ENCODE measurements around the gene RYR1. TPM values are rescaled to one million over a fixed set of nuclear protein-coding genes. Genes with fewer than 3 reads are reported as not detected.

RYR1 gene
- total RNA-seq, 6 experiments from 2014 or later = 0.12 to 1.1 (median 0.49) TPM

DNA sequence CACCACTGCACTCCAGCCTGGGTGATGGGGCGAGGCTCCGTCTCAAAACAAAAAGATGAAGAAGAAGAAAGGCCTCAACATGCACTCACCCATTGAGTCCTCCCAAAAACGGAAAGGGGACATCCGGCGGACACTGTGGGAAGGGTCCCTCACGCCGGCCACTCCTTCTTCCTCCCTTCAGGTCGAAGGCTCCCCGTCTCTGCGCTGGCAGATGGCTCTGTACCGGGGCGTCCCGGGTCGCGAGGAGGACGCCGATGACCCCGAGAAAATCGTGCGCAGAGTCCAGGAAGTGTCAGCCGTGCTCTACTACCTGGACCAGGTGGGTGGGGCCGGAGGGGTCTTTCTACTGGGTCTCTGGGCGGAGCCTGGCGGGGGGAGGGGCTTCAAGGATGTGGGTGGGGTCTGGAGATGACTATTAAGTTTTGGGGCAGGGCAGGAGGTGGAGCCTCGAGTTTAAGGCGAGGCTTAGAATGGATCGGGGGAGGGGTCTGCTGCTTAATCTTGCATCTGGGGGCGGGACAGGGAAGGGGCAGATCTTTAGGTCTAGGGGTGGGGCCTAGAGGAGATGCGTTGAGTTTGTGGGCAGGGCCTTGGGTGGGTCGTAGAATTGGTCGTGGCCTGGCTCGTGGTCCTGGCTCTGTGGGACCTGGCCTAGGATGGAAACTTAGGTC, 94.1 kb downstream of the RYR1 start:
- Histone ChIP-seq H3K27me3 (no peaks in the 10 kb centered on the region), H3K9me3 (no peaks in the 10 kb centered on the region), H3K4me1 (no peaks in the 10 kb centered on the region), H3K36me3 (no peaks in the 10 kb centered on the region), H3K27ac (no peak overlapping the region), H3K4me3 (no peak overlapping the region)
- intact Hi-C loops (cut with DNase I) = no loop called here
- TF ChIP-seq, protein P1, sequence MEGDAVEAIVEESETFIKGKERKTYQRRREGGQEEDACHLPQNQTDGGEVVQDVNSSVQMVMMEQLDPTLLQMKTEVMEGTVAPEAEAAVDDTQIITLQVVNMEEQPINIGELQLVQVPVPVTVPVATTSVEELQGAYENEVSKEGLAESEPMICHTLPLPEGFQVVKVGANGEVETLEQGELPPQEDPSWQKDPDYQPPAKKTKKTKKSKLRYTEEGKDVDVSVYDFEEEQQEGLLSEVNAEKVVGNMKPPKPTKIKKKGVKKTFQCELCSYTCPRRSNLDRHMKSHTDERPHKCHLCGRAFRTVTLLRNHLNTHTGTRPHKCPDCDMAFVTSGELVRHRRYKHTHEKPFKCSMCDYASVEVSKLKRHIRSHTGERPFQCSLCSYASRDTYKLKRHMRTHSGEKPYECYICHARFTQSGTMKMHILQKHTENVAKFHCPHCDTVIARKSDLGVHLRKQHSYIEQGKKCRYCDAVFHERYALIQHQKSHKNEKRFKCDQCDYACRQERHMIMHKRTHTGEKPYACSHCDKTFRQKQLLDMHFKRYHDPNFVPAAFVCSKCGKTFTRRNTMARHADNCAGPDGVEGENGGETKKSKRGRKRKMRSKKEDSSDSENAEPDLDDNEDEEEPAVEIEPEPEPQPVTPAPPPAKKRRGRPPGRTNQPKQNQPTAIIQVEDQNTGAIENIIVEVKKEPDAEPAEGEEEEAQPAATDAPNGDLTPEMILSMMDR (IDR thresholded peaks at IDR 0.05) = no peak
- no peak for TF ChIP-seq POLR2A (IDR thresholded peaks at IDR 0.05)
- WGBS (ENCODE audit: insufficient coverage, low coverage, low lambda C conversion rate, missing lambda C conversion rate) = 50% methylated on average over 17 of the region's 32 CpGs
- no peak for DNase-seq
- no peak for ATAC-seq

DNA sequence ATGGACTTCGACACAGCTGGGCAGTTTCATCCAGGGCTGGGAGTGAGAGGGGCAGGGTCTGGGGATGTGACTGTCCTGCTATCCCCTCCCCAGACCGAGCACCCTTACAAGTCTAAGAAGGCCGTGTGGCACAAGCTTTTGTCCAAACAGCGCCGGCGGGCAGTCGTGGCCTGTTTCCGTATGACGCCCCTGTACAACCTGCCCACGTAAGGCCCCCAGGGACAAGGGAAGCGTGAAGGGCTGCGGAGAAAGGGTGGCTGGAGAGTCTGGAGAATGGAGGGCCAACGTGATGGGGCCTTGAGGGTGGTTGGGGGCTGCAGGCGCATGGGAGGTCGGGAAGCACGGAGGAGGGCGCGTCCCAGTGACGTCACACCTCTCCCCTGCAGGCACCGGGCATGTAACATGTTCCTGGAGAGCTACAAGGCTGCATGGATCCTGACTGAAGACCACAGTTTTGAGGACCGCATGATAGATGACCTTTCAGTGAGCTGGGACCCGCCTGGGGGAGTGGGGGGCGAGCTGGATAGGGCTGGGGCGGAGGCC, 94.8 kb downstream of the RYR1 start:
- intact Hi-C loops (cut with DNase I) = no loop called here
- Histone ChIP-seq H3K36me3 (no peaks in the 10 kb centered on the region), H3K4me3 (no peak overlapping the region), H3K27me3 (no peaks in the 10 kb centered on the region), H3K4me1 (no peaks in the 10 kb centered on the region), H3K27ac (no peak overlapping the region), H3K9me3 (no peaks in the 10 kb centered on the region)
- no peak for ATAC-seq
- TF ChIP-seq POLR2A (IDR thresholded peaks at IDR 0.05) = no peak
- TF ChIP-seq, protein P1 (IDR thresholded peaks at IDR 0.05) = no peak
- WGBS (ENCODE audit: insufficient coverage, low coverage, low lambda C conversion rate, missing lambda C conversion rate) = 58% methylated on average over 5 of the region's 24 CpGs
- DNase-seq = no peak

DNA sequence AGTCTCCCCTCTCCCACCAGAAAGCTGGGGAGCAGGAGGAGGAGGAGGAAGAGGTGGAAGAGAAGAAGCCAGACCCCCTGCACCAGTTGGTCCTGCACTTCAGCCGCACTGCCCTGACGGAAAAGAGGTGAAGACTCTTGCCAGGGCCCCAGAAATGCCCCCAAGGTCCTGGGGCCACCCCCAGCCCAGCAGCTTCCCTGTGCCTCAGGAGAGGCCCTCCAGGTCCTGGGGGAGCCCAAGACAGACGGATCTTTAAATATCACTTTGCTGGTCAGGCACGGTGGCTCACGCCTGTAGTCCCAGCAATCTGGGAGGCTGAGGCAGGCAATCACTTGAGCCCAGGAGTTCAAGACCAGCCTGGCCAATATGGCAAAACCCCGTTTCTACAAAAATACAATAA, 95.4 kb downstream of the RYR1 start:
- Histone ChIP-seq H3K4me1 (no peaks in the 10 kb centered on the region), H3K27me3 (no peaks in the 10 kb centered on the region), H3K36me3 (no peaks in the 10 kb centered on the region), H3K4me3 (no peak overlapping the region), H3K27ac (no peak overlapping the region), H3K9me3 (no peaks in the 10 kb centered on the region)
- 67% methylated on average over 1 of the region's 6 CpGs for WGBS (ENCODE audit: insufficient coverage, low coverage, low lambda C conversion rate, missing lambda C conversion rate)
- ATAC-seq (no peak), DNase-seq (no peak)
- TF ChIP-seq, protein P1 (IDR thresholded peaks at IDR 0.05) = no peak
- TF ChIP-seq POLR2A (IDR thresholded peaks at IDR 0.05) = no peak
- intact Hi-C loops (cut with DNase I) = no loop called here

DNA sequence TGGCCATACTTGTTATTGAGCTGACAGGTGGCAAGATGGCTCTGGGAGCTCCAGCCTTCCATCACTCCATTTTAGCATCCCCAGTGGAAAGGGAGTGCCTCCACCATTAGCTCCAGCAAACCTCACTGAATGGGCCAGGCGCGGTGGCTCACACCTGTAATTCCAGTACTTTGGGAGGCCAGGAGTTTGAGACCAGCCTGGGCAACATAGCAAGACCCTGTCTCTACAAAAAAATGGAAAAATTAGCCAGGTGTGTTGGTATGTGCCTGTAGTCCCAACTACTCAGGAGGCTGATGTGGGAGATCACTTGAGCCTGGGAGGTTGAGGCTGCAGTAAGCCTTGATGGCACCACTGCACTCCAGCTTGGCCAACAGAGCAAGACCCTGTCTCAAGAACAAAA, 98.0 kb downstream of the RYR1 start:
- DNase-seq (no peak), ATAC-seq (no peak)
- Histone ChIP-seq H3K36me3 (no peaks in the 10 kb centered on the region), H3K27ac (no peak overlapping the region), H3K4me3 (no peak overlapping the region), H3K27me3 (no peaks in the 10 kb centered on the region), H3K9me3 (no peaks in the 10 kb centered on the region), H3K4me1 (no peaks in the 10 kb centered on the region)
- TF ChIP-seq, protein P1 (IDR thresholded peaks at IDR 0.05) = no peak
- TF ChIP-seq POLR2A (IDR thresholded peaks at IDR 0.05) = no peak
- intact Hi-C loops (cut with DNase I) = no loop called here
- 100% methylated on average over 2 of the region's 2 CpGs for WGBS (ENCODE audit: insufficient coverage, low coverage, low lambda C conversion rate, missing lambda C conversion rate)

Data from right lobe of liver (tissue), 6 donors.